Measurements from ENCODE around the gene C3orf20.

DNA sequence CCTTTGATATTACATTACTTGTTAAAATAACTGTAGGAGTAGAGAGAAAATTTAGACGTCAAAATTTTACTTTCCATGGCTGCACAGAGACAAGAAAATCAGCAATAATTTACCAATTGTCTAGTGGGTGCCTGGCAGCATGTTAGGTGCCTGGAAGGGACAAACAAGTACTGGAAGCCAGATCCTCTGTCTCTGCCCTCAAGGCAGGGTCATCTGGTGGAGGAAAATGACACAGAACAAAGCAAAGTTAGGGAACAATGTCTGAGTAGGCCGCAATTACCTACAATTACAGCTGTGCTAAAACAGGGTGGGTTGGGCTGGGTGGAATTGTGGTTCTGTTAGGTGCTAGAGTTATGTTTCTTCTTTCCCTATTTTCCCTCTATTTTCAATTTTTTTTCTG lies 16.0 kb upstream of the C3orf20 start:
- TF ChIP-seq ZFP3 (CRISPR knock-in tag; IDR thresholded peaks at IDR 0.05) = no peak
- TF ChIP-seq ZC3H10 (CRISPR knock-in tag; IDR thresholded peaks at IDR 0.05) = no peak
- TF ChIP-seq ARNTL (CRISPR knock-in tag; IDR thresholded peaks at IDR 0.05; ENCODE audit: borderline replicate concordance, low read depth) = no peak
- no peak for TF ChIP-seq RARB (CRISPR knock-in tag; IDR thresholded peaks at IDR 0.05)
- TF ChIP-seq, protein P1, sequence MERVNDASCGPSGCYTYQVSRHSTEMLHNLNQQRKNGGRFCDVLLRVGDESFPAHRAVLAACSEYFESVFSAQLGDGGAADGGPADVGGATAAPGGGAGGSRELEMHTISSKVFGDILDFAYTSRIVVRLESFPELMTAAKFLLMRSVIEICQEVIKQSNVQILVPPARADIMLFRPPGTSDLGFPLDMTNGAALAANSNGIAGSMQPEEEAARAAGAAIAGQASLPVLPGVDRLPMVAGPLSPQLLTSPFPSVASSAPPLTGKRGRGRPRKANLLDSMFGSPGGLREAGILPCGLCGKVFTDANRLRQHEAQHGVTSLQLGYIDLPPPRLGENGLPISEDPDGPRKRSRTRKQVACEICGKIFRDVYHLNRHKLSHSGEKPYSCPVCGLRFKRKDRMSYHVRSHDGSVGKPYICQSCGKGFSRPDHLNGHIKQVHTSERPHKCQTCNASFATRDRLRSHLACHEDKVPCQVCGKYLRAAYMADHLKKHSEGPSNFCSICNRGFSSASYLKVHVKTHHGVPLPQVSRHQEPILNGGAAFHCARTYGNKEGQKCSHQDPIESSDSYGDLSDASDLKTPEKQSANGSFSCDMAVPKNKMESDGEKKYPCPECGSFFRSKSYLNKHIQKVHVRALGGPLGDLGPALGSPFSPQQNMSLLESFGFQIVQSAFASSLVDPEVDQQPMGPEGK (CRISPR knock-in tag; IDR thresholded peaks at IDR 0.05; ENCODE audit: borderline replicate concordance) = no peak
